ENCODE results near the gene TMEM140. TPM values are rescaled to one million over a fixed set of nuclear protein-coding genes. Genes with fewer than 3 reads are reported as not detected.
"Not testable (repeated sequence)": the region's sequence is repeated elsewhere in the genome, so short reads cannot be mapped to it uniquely, and the experiment has no call there.

Gene TMEM140
- polyA plus RNA-seq, 12 donors, result 9.7 to 22.3 (median 11.7) TPM; not detected in 1

- peak; percentile 15 for DNase-seq
Measured at GRCh38 chr7:135171581-135172291, 23.9 kb downstream of the TMEM140 start.

GRCh38 chr7:135173916-135174315 lies 26.0 kb downstream of the TMEM140 start:
- not testable (repeated sequence) for DNase-seq

GRCh38 chr7:135174941-135175340 lies 27.1 kb downstream of the TMEM140 start:
- no peak for DNase-seq

GRCh38 chr7:135175931-135176330 lies 28.1 kb downstream of the TMEM140 start:
- DNase-seq, result no peak

- no peak for DNase-seq
Measured at GRCh38 chr7:135177028-135177696, 29.3 kb downstream of the TMEM140 start.

GRCh38 chr7:135178364-135178763 lies 30.5 kb downstream of the TMEM140 start:
- DNase-seq, result no peak

- no peak for DNase-seq
Measured at GRCh38 chr7:135179321-135179925, 31.6 kb downstream of the TMEM140 start.

- no peak for DNase-seq
Measured at GRCh38 chr7:135180122-135180521, 32.2 kb downstream of the TMEM140 start.

GRCh38 chr7:135181261-135181928 lies 33.5 kb downstream of the TMEM140 start:
- no peak for DNase-seq

- no peak for DNase-seq
Measured at GRCh38 chr7:135181929-135182678, 34.2 kb downstream of the TMEM140 start.

- no peak for DNase-seq
Measured at GRCh38 chr7:135183478-135183877, 35.6 kb downstream of the TMEM140 start.

- no peak for DNase-seq
Measured at GRCh38 chr7:135184254-135184841, 36.5 kb downstream of the TMEM140 start.

GRCh38 chr7:135185471-135186260 lies 37.8 kb downstream of the TMEM140 start:
- DNase-seq, result no peak

GRCh38 chr7:135186261-135186540 lies 38.3 kb downstream of the TMEM140 start:
- DNase-seq, result no peak

GRCh38 chr7:135186841-135187253 lies 39.0 kb downstream of the TMEM140 start:
- DNase-seq, result no peak

- no peak for DNase-seq
Measured at GRCh38 chr7:135188298-135188984, 40.6 kb downstream of the TMEM140 start.

- no peak for DNase-seq
Measured at GRCh38 chr7:135189221-135189662, 41.4 kb downstream of the TMEM140 start.

- no peak for DNase-seq
Measured at GRCh38 chr7:135189961-135190360, 42.1 kb downstream of the TMEM140 start.

GRCh38 chr7:135190703-135191102 lies 42.8 kb downstream of the TMEM140 start:
- DNase-seq, result no peak
